ENCODE measurements around the gene MATR3.
A peak's percentile ranks its signal among the peaks of the same experiment; 100 is the strongest.
"Not testable (repeated sequence)": the region's sequence is repeated elsewhere in the genome, so short reads cannot be mapped to it uniquely, and the experiment has no call there.

The MATR3 gene

DNA sequence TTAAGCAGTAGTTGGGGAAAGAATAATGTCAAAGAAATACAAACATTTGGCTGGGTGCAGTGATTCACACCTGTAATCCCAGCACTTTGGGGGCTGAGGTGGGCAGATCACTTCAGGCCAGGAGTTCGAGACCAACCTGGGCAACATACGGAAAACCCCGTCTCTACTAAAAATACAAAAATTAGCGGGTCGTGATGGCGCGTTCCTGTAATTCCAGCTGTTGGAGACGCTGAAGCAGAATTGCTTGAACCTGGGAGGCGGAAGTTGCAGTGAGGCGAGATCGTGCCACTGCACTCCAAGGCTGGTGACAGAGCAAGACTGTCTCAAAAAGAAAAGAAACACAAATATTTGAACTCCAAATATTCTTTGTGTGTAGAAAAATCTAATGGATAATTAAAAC, 4.7 kb downstream of the MATR3 start:
- no peak for DNase-seq

DNA sequence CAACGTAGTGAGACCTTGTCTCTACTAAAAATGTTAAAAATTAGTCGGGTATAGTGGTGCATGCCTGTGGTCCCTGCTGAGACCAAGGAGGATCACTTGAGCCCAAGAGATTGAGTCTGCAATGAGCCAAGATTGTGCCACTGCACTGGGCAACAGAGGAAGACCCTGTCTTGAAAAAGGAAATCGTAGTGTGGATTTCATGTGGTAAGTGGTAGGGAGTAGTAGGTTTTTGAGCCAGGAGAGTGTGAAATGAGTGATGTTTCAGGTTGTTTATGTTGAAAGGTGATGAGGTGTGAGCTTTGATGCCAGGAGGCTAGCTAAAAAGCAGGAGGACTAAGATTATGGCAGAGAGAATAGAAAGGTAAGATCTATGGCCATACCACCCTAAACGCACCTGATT, 5.9 kb downstream of the MATR3 start:
- no peak for DNase-seq

DNA sequence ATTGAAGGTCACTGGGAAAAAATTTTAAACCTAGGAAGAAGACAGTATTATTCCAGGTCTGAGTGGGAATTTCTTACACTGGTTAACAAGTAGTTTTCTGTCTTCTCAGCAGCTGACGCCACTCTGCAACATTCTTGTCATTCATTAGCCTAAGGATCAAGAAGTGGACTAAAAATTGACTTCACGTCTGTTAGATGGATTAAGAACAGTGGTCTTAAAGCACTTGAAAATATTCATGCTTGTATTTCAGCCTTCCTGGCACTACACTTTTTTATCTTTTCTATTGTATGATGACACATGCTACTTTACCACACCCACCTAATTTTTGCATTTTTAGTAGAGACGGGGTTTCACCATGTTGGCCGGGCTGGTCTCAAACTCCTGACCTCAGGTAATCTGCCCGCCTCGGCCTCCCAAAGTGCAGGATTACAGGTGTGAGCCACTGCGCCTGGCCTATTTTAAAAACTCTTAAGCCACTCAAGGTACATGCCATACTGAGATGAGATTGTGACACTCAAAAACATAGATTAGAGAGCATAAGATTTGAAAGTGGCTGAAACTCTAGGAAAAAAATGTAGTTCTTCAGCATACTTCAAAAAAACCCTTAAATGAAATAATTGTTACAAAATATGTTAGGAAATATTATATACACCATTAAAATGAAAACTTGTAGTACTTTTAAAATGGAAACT, 8.4 kb downstream of the MATR3 start:
- no peak for DNase-seq

DNA sequence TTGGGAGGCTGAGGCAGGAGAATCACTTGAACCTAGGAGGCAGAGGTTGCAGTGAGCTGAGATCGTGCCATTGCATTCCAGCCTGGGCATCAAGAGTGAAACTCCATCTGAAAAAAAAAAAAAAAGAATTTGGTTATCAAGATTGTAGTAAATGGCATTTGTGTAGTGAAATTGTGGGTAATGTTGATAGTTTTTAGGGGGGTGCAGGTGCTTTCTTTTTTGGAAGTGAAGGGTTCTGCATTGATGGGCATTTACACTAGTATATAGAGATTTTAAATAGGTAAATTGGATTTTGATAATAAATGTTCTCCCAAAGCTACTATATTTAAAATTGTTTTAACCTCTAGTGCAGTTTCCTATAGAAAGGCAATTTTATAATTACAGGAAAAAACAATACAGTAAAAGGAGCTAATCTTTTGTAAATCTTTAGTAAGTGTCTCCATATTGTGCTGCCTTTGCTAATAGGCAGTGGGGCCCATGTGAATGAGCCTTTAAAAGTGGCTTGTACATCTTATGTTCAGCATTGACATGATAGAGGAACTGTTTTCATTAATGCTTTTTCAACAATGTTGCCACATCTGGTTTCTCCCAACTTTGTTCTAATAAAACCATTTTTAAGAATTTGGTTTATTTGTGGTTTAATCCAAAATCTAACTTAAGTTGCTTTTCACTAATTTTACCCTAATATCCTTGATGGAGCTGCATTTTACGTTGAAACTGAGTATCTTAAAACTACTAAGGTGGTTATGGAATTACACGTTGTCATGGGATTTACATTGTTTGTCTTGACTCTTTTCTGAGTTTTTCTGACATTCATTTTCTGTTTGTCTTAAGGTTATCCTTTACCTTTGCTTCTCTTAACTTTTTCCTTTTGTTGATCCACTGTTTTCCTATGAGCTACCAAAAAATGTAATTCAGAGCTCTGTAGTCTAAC, 11.1 kb downstream of the MATR3 start:
- DNase-seq = no peak

DNA sequence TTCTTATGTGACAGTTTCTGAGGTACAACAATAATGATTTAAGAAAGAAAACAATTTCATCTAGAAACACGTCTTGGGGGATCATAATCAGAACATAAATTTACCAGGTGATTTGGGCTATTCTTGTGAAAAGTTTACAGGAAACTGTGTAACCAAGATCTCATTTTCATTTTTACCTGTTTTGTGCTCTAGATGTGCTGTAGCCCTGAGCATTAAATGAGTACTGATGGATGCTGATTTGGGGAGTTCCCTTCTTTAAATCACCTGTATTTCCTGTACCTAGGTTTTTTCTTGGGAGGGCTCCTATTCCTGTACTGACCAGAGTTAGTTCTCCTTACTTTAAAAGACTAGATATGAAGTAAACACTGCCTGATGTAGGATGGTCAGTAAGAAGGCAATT, 12.7 kb downstream of the MATR3 start:
- DNase-seq = no peak

DNA sequence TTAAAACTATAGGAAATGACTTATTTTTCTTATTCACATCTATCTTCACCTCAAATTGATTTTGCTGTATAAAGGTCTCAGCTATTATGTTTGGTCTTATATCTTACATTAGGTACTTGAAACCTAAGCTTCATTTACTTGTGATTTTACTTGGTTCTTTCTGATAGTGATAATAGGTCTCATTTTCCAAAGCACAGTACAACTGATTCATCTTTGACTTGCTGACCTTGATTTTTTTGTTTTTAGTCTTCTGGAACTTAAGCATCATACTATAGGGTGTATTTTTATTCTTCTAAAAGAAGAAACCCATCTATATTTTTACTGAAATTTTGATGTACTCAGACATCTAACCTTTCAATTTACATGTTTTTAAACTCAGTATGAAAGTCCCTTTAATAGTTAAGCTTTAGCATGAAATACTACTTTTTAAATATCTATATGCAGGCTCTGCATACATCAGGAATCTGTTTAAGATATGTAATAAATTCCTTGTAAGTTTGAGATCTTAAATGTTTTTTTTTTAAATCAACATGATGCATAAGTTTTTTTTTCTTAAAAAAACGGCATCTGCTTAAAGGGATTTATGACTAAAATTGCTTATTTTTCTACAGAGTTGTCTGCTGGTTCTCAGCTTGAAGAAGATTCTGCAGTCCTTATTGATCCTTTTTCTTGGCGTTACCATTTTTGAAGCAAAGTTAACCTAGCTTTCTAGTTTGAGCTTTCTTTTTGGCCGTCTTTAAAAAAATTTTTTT, 13.3 kb downstream of the MATR3 start:
- no peak for DNase-seq

DNA sequence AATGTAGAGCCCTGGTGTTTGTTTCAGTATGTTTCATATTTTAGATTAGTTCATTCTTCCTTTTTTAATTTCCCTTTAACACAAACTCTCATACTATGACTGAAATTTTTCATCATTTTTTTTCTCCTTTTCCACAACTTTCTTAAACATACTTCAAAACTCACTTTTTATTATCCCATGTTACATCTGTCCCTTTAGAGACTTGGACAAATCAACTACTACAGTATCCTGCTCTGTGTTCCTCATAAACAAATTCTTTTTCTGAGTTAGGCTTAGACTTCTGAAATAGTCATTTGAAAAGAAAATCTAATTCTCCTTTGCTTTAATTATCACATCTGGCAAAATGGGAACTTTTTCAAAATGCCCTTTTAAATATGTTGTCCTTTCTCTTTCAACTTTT, 15.3 kb downstream of the MATR3 start:
- no peak for DNase-seq

DNA sequence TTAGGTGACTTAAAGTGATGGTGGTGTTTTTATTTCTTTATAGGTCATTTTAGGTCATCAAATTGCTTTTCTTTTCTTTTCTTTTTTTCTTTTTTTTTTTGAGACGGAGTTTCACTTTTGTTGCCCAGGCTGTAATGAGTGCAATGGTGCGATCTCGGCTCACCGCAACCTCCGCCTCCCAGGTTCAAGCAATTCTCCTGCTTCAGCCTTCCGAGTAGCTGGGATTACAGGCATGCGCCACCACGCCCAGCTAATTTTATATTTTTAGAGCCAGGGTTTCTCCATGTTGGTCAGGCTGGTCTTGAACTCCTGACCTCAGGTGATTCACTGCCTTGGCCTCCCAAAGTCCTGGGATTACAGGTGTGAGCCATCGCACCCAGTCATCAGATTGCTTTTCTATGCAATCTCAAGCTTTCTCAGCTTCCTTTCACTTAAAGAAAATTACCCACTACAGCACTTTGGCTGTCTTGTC, 17.2 kb downstream of the MATR3 start:
- not testable (repeated sequence) for DNase-seq

DNA sequence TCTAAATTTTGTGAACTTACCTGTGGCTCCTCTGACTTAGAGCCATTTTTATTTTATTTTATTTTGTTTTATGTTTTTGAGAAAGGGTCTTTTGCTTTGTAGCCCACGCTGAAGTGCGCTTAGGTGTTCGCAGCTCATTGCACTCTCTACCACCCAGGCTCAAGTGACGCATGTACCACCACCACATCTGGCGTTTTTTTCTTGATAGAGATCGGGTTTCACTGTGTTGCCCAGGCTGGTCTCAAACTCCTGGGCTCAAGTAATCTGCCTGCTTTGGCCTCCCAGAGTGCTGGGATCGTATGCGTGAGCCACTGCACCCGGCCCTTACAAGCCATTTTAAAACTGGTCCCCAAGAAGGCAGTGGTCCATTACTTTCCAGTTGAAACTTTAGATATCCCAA, 18.5 kb downstream of the MATR3 start:
- no peak for DNase-seq

DNA sequence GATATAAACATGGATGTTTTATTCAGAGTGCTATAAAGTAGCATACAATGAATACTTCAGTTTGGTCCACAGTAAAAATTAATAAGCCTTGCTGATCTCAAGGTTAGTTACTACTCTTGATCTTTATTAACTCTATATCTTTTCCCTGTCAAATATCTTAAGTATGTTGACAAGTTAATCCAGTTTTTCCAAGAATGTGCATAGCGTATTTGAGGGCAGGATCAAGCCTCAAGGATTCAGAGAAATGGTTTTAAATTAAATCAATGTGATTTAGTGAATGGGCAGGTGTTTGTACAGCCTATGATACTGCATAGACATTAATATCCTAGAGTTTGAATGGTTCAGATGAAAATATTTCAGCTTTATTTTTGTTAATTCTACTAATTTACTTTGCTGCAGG, 20.7 kb downstream of the MATR3 start:
- no peak for DNase-seq

DNA sequence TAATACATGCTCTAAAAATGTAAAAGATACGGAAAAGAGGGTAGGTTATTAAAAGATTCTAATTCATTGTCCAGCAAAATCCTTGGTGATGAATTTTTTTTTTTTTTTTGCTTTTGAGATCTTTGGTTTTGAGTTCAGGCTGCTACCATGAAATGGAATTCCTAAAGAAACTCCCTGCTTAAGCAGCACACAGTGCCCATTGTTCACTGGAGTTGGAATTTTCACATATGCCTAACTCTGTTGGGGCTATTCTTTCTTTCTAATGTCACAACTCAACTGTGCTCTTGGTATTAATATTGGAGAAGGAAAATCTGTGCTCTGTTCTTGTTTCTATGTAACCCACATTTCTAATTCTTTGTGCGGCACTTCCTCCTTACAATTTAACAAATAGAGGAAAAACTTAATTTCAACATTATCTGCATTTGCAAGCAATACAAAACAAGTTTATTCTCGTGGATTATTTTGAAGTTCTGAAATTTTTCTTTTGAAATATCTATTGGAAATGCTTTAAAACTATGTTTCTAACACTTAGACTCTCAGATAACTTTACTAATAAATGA, 21.6 kb downstream of the MATR3 start:
- DNase-seq = no peak

DNA sequence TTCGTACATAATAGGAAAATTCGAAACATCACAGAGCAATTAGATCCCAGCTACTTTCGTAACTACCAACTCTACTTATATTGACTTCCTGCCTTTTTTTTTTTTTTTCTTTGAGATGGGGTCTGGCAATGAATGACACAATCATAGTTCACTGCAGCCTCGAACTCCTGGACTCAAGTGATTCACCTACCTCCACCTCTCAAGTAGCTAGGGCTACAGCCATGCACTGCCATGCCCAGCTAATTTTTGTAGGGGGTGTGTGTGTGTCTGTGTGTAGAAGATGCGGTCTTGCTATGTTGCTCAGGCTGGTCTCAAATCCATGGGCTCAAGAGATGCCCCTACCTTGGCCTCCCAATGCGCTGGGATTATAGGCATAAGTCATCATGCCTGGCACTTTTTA, 42.3 kb downstream of the MATR3 start:
- DNase-seq = no peak

DNA sequence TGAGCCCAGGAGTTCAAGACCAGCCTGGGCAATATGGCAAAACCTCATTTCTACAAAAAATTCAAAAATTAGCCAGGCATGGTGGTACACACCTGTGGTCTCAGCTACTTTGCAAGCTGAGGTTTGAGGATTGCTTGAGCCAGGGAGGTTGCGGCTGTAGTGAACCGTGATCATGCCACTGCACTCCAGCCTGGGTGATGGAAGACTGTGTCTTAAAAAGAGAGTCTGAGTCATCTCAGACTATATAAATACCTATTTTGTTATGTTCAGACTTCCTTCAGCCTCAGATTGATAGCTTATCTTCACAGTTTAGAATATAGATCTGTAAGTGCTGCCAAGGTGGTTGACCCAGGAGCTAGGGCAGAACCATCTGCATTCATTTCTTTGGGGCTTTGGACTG, 46.5 kb downstream of the MATR3 start:
- DNase-seq = no peak

DNA sequence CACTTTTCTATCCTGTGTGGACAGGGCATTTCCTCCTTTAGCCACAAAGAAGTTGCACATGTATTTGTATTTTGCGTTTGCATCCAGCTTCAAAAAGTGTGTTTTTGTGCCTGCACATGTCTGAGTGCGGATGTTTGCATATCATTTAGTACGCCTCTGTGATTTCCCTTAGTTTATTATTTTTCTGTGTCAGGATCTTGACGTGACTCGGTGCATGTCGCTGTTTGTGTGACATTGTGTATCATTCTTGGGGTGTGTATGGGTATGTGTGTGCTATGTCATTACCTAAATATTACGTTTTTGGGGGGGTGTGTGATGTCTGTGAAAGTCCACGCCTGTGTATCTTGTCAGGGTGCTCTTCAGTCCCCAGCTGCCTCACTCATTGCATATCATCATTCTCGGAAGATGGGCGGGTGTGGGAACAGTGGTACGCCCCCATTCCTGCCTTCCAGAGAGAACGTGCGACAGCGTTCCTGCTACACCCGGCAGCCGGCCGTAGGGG, 47.7 kb downstream of the MATR3 start:
- DNase-seq = no peak

DNA sequence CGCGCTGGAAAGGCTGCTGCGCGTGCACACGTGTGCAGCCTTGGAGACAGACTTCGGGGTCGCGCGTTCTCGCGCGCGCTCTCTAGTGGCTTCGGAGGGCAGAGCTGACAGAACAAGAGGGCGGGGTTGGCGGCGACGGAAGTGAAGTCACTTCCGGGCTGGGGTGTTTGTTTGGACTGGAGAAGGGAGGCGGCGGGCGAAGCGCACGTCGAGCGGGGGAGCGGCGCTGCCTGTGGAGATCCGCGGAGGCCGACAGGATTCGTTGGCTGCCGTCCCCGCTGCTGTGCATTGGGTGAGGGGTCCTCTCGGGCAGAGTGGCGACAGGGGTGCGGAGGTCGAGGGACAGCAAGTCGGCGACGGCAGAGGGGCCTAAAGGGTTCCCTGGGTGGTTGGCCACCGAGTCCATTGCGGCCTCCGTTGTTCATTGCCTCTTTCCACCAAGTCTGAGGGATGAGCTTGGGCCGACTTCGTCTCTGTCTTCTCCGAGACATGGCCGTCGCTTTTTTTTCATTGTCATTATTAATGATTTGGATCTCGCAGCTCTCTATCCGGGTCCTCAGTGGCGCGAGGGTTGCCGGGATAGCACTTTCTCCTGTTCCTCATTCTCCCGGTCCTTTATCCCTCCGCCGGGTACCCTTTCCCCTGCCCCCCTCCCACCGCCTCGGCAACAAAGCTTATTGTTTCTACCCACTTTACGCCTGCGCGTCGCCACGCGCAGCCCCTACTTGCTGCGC, 48.3 kb downstream of the MATR3 start, which contains the start of gene PAIP2:
Gene PAIP2, plus strand, starts transcription at position 166 of the 734 bp plus-strand sequence. CDS start 21,931 bp downstream, outside the sequence.
- DNase-seq = peak; percentile 96

DNA sequence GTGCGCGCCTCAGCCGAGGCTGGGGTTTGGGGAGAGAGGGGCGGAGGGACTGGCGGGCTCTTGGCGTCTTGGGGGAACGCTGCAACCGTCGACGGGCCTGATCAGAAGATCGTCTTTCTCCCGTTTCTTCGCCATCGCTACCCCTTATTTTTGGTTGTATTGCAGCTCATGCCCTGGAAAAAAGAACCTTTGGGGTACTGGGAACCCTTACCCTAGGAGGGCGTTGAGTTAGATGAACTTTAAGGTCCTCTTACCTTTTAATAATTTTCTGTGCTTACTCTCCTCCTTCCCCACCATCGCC, 48.8 kb downstream of the MATR3 start:
- no peak for DNase-seq

DNA sequence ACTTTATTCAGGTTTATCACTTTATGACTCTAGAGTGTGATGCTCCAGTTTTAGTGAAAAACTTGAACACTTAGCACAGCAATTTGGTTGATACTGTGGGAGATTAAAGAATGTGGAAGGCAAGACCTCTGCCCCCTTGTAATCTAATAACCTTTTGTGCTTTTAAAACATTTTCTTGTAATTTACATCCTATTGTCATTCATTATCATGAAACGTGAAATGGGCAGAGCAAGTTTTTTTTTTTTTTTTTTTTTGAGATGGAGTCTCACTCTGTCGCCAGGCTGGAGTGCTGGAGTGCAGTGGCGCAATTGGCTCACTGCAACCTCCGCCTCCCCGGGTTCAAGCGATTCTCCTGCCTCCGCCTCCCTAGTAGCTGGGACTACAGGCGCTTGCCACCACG, 49.9 kb downstream of the MATR3 start:
- no peak for DNase-seq

DNA sequence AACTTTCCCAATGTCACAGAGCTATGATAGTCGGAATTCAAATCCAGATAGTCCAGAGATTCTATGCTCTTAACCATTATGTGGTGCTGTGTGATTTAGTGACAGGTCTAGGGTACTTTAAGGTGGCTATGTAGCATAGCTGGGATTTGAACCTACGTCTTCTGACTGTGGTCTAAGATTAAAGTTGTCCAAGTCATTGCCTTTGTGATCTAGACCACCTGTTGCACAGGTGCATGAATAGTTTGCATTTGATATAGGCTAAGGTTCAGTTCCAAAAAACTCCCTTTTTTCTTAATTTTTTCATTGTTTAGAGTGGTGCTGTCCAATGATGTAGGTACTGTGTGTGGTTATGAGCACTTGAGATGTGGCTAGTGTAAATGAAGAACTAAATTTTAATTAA, 50.6 kb downstream of the MATR3 start:
- DNase-seq = no peak

DNA sequence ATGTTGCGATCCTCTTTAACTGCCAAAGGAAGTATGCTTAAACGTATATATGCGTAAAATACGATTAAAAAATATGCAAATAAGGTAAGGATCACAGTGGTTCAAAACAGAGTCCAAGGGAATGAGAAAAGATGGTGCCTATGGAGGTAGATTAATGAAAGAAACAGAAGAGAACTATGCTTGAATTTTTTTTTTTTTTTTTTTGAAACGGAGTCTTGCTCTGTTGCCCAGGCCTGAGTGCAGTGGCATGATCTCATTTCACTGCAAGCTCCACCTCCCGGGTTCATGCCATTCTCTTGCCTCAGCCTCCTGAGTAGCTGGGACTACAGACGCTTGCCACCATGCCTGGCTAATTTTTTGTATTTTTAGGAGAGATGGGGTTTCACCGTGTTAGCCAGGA, 51.9 kb downstream of the MATR3 start:
- DNase-seq = not testable (repeated sequence)

DNA sequence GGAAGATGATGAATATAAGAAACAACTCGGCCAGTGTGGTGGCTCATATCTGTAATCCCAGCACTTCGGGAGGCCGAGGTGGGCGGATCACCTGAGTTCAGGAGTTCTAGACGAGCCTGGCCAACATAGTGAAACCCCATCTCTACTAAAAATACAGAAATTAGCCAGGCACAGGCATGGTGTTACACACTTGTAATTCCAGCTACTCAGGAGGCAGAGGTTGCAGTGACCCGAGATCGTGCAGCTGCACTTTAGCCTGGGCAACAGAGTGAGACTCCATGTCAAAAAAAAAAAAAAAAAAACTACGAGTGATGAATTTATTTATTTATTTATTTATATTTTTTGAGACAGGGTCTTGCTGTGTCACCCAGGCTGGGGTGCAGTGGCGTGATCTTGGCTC, 54.3 kb downstream of the MATR3 start:
- not testable (repeated sequence) for DNase-seq

DNA sequence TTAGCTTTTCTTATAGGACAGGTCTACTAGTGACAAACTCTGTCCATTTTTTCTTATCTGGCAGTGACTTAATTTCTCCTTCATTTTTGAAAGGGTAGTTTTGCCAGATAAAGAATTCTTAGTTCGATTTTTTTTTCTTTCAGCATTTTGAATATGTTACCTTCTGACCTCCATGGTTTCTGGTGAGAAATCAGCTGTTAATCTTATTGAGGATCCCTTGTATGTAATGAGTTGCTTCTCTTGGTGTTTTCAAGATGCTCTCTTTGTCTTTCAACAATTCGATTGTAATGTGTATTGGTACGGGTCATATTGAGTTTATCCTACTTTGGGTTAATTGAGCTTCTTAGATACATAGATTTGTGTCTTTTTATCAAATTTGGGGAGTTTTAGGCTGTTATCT, 60.6 kb downstream of the MATR3 start:
- no peak for DNase-seq

DNA sequence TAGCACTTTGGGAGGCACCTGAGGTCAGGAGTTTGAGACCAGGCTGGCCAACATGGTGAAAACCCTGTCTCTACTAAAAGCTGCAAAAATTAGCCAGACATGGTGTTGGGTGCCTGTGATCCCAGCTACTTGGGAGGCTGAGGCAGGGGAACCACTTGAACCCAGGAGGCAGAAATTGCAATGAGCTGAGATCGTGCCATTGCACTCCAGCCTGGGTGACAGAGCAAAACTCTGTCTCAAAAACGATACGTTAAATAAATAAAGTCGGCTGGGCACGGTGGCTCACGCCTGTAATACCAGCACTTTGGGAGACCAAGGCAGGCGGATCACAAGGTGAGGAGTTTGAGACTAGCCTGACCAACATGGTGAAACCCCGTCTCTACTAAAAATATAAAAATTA, 62.4 kb downstream of the MATR3 start:
- not testable (repeated sequence) for DNase-seq

Measured in activated T-cell treated with anti-CD3 and anti-CD28 coated beads for 4 hours (primary cell).